IMR-90 (cell line): Measurements from ENCODE around the gene JCAD. TPM values are rescaled to one million over a fixed set of nuclear protein-coding genes. Genes with fewer than 3 reads are reported as not detected.
A peak's percentile ranks its signal among the peaks of the same experiment; 100 is the strongest.

Source experiments
- ATAC-seq: fragments of 200-7000 bp; cut with Tn5 transposase; 2 replicates; pipeline ENCODE4 v1.9.1; 2020; ENCODE audit warnings: low read depth, mild to moderate bottlenecking, moderate library complexity
- BruUV-seq: library from RNA; stranded (reverse); fragments of 400-500 nt; replicated peaks from 2 replicates; lab custom pipeline; 2021; lab: Mats Ljungman, UMichigan
- CTCF ChIA-PET: fragments of 300-600 bp; formaldehyde crosslinking; extraction: SDS; loops from one replicate; lab custom pipeline; 2021; ENCODE audit warnings: antibody characterized with exemption; lab: Yijun Ruan, JAX
- POLR2A ChIA-PET: fragments of 300-600 bp; sonication (Branson Sonifier 250); formaldehyde crosslinking; loops from one replicate; lab custom pipeline; 2022; ENCODE audit warnings: antibody characterized with exemption; ENCODE audit not compliant: unreplicated experiment; lab: Charles Lee
- DNase-seq: peaks from one replicate; pipeline ENCODE4 v3.0.0; 2013
- H2AFZ ChIP-seq: replicated peaks from 2 replicates; pipeline ENCODE3; 2013; ENCODE audit warnings: low read length, mild to moderate bottlenecking; ENCODE audit not compliant: poor library complexity
- H2AK5ac ChIP-seq: 2 replicates; pipeline ENCODE4 v1.6.1; 2013; ENCODE audit warnings: low read depth, low read length, inconsistent platforms
- H2AK9ac ChIP-seq: replicated peaks from 2 replicates; pipeline ENCODE3; 2013; ENCODE audit warnings: mild to moderate bottlenecking, low read depth, low read length, moderate library complexity; ENCODE audit not compliant: poor library complexity
- H2BK120ac ChIP-seq: 2 replicates; pipeline ENCODE4 v1.6.1; 2013; ENCODE audit warnings: low read depth, low read length, inconsistent platforms
- H2BK15ac ChIP-seq: 3 replicates; pipeline ENCODE4 v1.6.1; 2013; ENCODE audit warnings: low read depth, low read length, inconsistent platforms
- H2BK20ac ChIP-seq: 2 replicates; pipeline ENCODE4 v1.6.1; 2013; ENCODE audit warnings: low read depth, mild to moderate bottlenecking, inconsistent platforms, low read length, moderate library complexity
- H2BK5ac ChIP-seq: 2 replicates; pipeline ENCODE4 v1.6.1; 2013; ENCODE audit warnings: mild to moderate bottlenecking, low read depth, low read length, inconsistent platforms; ENCODE audit not compliant: poor library complexity, severe bottlenecking
- H3K14ac ChIP-seq: replicated peaks from 2 replicates; pipeline ENCODE4 v1.6.1; 2013; ENCODE audit warnings: low read depth, low read length, inconsistent platforms
- H3K18ac ChIP-seq: 2 replicates; pipeline ENCODE4 v1.6.1; 2013; ENCODE audit warnings: low read depth, low read length, control low read depth
- H3K23ac ChIP-seq: 2 replicates; pipeline ENCODE4 v1.6.1; 2013; ENCODE audit warnings: low read depth, low read length, inconsistent platforms
- H3K27ac ChIP-seq: 2 replicates; pipeline ENCODE4 v1.5.1; 2013; ENCODE audit warnings: mild to moderate bottlenecking, control low read depth, low read length; ENCODE audit not compliant: insufficient read depth
- H3K27me3 ChIP-seq: 2 replicates; pipeline ENCODE4 v1.6.1; 2013; ENCODE audit warnings: low read length; ENCODE audit not compliant: control insufficient read depth, insufficient read depth
- H3K36me3 ChIP-seq: 2 replicates; pipeline ENCODE4 v1.6.1; 2013; ENCODE audit warnings: low read length, mixed read lengths; ENCODE audit not compliant: control insufficient read depth, insufficient read depth
- H3K4ac ChIP-seq: 2 replicates; pipeline ENCODE4 v1.6.1; 2013; ENCODE audit warnings: low read depth, low read length, inconsistent platforms
- H3K4me1 ChIP-seq: 2 replicates; pipeline ENCODE4 v1.6.1; 2013; ENCODE audit warnings: low read length, mixed read lengths; ENCODE audit not compliant: control insufficient read depth, insufficient read depth
- H3K4me2 ChIP-seq: 2 replicates; pipeline ENCODE4 v1.6.1; 2013; ENCODE audit warnings: low read depth, mild to moderate bottlenecking, control low read depth, low read length, moderate library complexity
- H3K4me3 ChIP-seq: 2 replicates; pipeline ENCODE4 v1.5.1; 2013; ENCODE audit warnings: low read depth, mild to moderate bottlenecking, control low read depth, low read length, moderate library complexity; ENCODE audit not compliant: insufficient read depth
- H3K56ac ChIP-seq: 2 replicates; pipeline ENCODE4 v1.6.1; 2013; ENCODE audit warnings: low read length, inconsistent platforms; ENCODE audit not compliant: insufficient read depth; ENCODE audit errors: extremely low read depth
- H3K79me1 ChIP-seq, 2 experiments: 2 replicates each; pipeline ENCODE4 v1.6.1; 2013; ENCODE audit warnings: low read length in 2 of 2, inconsistent platforms in 1 of 2, low read depth in 1 of 2
- H3K9ac ChIP-seq: 2 replicates; pipeline ENCODE4 v1.6.1; 2013; ENCODE audit warnings: low read depth, low read length, control low read depth
- H3K9me1 ChIP-seq: 2 replicates; pipeline ENCODE4 v1.6.1; 2013; ENCODE audit warnings: low read length, inconsistent platforms; ENCODE audit not compliant: insufficient read depth
- H3K9me3 ChIP-seq: 2 replicates; pipeline ENCODE4 v1.6.1; 2013; ENCODE audit warnings: low read length; ENCODE audit not compliant: control insufficient read depth, insufficient read depth
- H4K20me1 ChIP-seq: 2 replicates; pipeline ENCODE4 v1.6.1; 2013; ENCODE audit warnings: low read length, inconsistent platforms; ENCODE audit not compliant: insufficient read depth
- H4K5ac ChIP-seq: 2 replicates; pipeline ENCODE4 v1.6.1; 2013; ENCODE audit warnings: mild to moderate bottlenecking, low read depth, low read length, control low read depth
- H4K8ac ChIP-seq, 2 experiments: 2 replicates each; pipeline ENCODE4 v1.6.1; 2013; ENCODE audit warnings: low read depth in 2 of 2, low read length in 2 of 2, control low read depth in 1 of 2, inconsistent platforms in 1 of 2
- H4K91ac ChIP-seq: 2 replicates; pipeline ENCODE4 v1.6.1; 2013; ENCODE audit warnings: low read depth, low read length, inconsistent platforms; ENCODE audit not compliant: insufficient read depth
- BHLHE40 ChIP-seq: fragments of 150-350 bp; IDR thresholded peaks from 2 replicates; pipeline ENCODE4 v1.6.1; 2016; ENCODE audit warnings: mild to moderate bottlenecking, low read depth, low read length
- CEBPB ChIP-seq: IDR thresholded peaks from 2 replicates; pipeline ENCODE4 v1.6.1; 2012; ENCODE audit warnings: low read depth, low read length, improper control_type of control experiment
- CHD1 ChIP-seq: IDR thresholded peaks from 2 replicates; pipeline ENCODE4 v1.6.1; 2012; ENCODE audit warnings: low read depth, low read length, improper control_type of control experiment
- FOS ChIP-seq: fragments of 150-350 bp; IDR thresholded peaks from 2 replicates; pipeline ENCODE4 v1.6.1; 2016; ENCODE audit warnings: low read depth, low read length
- MAFK ChIP-seq: IDR thresholded peaks from 2 replicates; pipeline ENCODE4 v1.6.1; 2012; ENCODE audit warnings: low read depth, low read length, improper control_type of control experiment
- MAZ ChIP-seq: IDR thresholded peaks from 2 replicates; pipeline ENCODE4 v1.6.1; 2012; ENCODE audit warnings: low read depth, mild to moderate bottlenecking, low read length, improper control_type of control experiment, moderate library complexity, borderline replicate concordance
- RCOR1 ChIP-seq: IDR thresholded peaks from 2 replicates; pipeline ENCODE4 v1.6.1; 2012; ENCODE audit warnings: mild to moderate bottlenecking, low read length, improper control_type of control experiment; ENCODE audit not compliant: insufficient replicate concordance
- RFX5 ChIP-seq: IDR thresholded peaks from 2 replicates; pipeline ENCODE4 v1.8.0; 2012; ENCODE audit warnings: low read depth, mild to moderate bottlenecking, low read length, moderate library complexity
- SMC3 ChIP-seq: fragments of 150-350 bp; IDR thresholded peaks from 2 replicates; pipeline ENCODE4 v1.6.1; 2016; ENCODE audit warnings: low read depth, mild to moderate bottlenecking, antibody characterized with exemption, low read length, moderate library complexity
- WGBS, 2 experiments: methylation state at CpG; one replicate each; pipeline versions ENCODE4 v1.1.5 to v1.1.7; 2013; ENCODE audit warnings: missing lambda C conversion rate in 2 of 2; ENCODE audit not compliant: insufficient read length in 1 of 2; ENCODE audit errors: extremely low coverage in 2 of 2; 5-methylcytosine and 5-hydroxymethylcytosine counted together
- dilution Hi-C: fragments of 300-500 bp; cut with HindIII; formaldehyde crosslinking; loops from one replicate; pipeline ENCODE4 v1.14.3; 2018; ENCODE audit warnings: low sequenced_read_pairs; ENCODE audit not compliant: unreplicated experiment
- in situ Hi-C: fragments of 300-500 bp; cut with MboI; formaldehyde crosslinking; loops from 3 replicates; pipeline ENCODE4 v1.14.3; 2019; ENCODE audit warnings: low sequenced_read_pairs, inconsistent platforms, mixed read lengths
- intact Hi-C: fragments of 100-400 bp; cut with micrococcal nuclease; formaldehyde crosslinking; loops from 2 replicates; pipeline ENCODE4 v1.10.0; 2022
- polyA plus RNA-seq, 3 experiments: library from polyadenylated mRNA; depleted of rRNA; stranded (reverse); fragments of >200 nt; gene quantifications; 2 replicates each; pipeline ENCODE4 v1.2.3, GENCODE V29; 2012; ENCODE audit warnings: low replicate concordance in 1 of 3
- total RNA-seq: library from RNA; depleted of rRNA; stranded (reverse); fragments of >200 nt; gene quantifications from 2 replicates; pipeline ENCODE4 v1.2.3, GENCODE V29; 2012
- TF ChIP-seq, protein P1 (sequence below): fragments of 150-350 bp; IDR thresholded peaks from 2 replicates; pipeline ENCODE4 v1.6.1; 2017; ENCODE audit warnings: mild to moderate bottlenecking, antibody characterized with exemption, low read length, low read depth

The JCAD gene
- total and polyA plus RNA-seq, 2 of the 4 experiments (the other 2 are of a cell fraction): 15.9 to 16.8 TPM

DNA sequence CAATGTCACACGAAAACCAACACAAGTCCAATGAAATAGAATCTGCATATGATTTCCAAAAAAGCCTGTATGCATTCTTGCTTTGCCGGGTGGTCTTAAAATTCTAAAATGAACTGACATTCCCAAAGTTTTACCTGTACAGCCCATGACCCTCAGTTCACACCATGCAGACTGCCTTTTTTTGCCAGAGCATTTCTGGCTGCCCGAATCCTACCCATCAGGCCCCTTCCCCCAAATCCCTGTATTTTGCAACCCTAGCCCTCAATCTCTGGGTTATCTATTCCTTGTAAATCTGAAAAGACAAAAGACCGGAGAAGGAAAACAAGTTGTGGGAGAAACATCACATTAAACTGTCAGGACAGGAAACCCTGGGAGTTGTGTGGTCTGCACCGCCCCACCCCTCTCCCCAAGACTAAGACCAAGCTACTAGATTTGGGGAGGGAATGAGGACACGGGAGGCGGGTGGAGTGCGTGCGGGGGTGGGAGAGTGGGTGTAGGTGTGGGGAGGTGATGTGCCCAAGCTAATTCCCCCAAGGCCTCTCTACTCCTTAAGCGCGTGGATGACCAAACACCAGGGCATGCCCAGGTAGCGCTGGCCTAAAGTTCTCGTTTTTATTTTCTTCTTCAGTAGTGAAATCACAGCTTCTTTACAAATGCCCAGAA, 1.4 kb downstream of the JCAD start:
- peak overlapping the region; percentile 62 for H3K4ac ChIP-seq
- no TSS peak for BruUV-seq
- peaks cover 3% of the 10 kb centered on the region; the same call in 1 of the 2 replicates for H3K36me3 ChIP-seq
- H3K27ac ChIP-seq: peak overlapping the region; percentile 99
- H2BK15ac ChIP-seq: peak overlapping the region; percentile 85; the same call in 2 of the 3 replicates
- dilution Hi-C loops (no loop called here), in situ Hi-C loops (no loop called here), intact Hi-C loops (loop anchor here (1.0 to 2.0 kb wide), 3 partner anchors 125 to 291 kb away; partner anchors contain the start of gene MTPAP)
- H2AFZ ChIP-seq: peak overlapping the region; percentile 90
- peaks cover 7% of the 10 kb centered on the region; the same call in 1 of the 2 replicates for H4K20me1 ChIP-seq
- H3K14ac ChIP-seq: peak overlapping the region; percentile 93
- peak overlapping the region; percentile 84 for H2AK5ac ChIP-seq
- H4K5ac ChIP-seq: peak overlapping the region; percentile 92
- no peaks in the 10 kb centered on the region for H3K9me3 ChIP-seq
- H3K27me3 ChIP-seq: no peaks in the 10 kb centered on the region
- peak overlapping the region; percentile 50 for H2BK120ac ChIP-seq
- DNase-seq (no peak), ATAC-seq (no peak)
- peak overlapping the region; percentile 97 for H2BK5ac ChIP-seq
- peak overlapping the region; percentile 97 for H3K4me2 ChIP-seq
- peak overlapping the region; percentile 82 for H3K18ac ChIP-seq
- peak overlapping the region; percentile 82 for H4K91ac ChIP-seq
- H3K4me3 ChIP-seq: peak overlapping the region; percentile 99
- no peak for TF ChIP-seq MAZ
- no peak for TF ChIP-seq MAFK
- no peak for TF ChIP-seq BHLHE40
- TF ChIP-seq FOS: no peak
- no peak for TF ChIP-seq RCOR1
- TF ChIP-seq CHD1: no peak
- TF ChIP-seq RFX5: no peak
- TF ChIP-seq, protein P1, sequence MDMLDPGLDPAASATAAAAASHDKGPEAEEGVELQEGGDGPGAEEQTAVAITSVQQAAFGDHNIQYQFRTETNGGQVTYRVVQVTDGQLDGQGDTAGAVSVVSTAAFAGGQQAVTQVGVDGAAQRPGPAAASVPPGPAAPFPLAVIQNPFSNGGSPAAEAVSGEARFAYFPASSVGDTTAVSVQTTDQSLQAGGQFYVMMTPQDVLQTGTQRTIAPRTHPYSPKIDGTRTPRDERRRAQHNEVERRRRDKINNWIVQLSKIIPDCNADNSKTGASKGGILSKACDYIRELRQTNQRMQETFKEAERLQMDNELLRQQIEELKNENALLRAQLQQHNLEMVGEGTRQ: no peak
- TF ChIP-seq SMC3: no peak
- TF ChIP-seq CEBPB: no peak
- H3K23ac ChIP-seq: peak overlapping the region; percentile 95
- 33% methylated on average over 1 of the region's 13 CpGs; no CpG with 5 or more reads in 1 of the 2 experiments for WGBS, 2 experiments
- peak overlapping the region; percentile 100 for H3K9ac ChIP-seq
- H3K56ac ChIP-seq: peak overlapping the region; percentile 91
- ChIA-PET CTCF (no interaction called here), POLR2A (no interaction called here)
- H2BK20ac ChIP-seq: peak overlapping the region; percentile 27
- peaks cover 19% of the 10 kb centered on the region for H3K9me1 ChIP-seq
- peaks cover 17% of the 10 kb centered on the region for H3K4me1 ChIP-seq
- H2AK9ac ChIP-seq: peak overlapping the region; percentile 96
- peaks cover 6 to 51% of the 10 kb centered on the region in 2 experiments; a peak in 3 of 4 replicates for H3K79me1 ChIP-seq
- H4K8ac ChIP-seq: peak overlapping the region; percentile 74 to 77; a peak in 3 of 4 replicates
